ENCODE data around the gene FFAR3.

GRCh38 chr19:35348911-35349611 lies 9.2 kb upstream of the FFAR3 start:
- TF ChIP-seq CTCF (IDR thresholded peaks at IDR 0.05), result no peak
- TF ChIP-seq POLR2A (IDR thresholded peaks at IDR 0.05), result no peak
